K562 (cell line): ENCODE measurements around the gene COX6A1.

Source experiments
- BCOR ChIP-seq: fragments of 450-650 bp; IDR thresholded peaks from 2 replicates; pipeline ENCODE4 v1.6.1; 2016
- EGR1 ChIP-seq: fragments of 450-650 bp; conservative IDR thresholded peaks from 2 replicates; pipeline ENCODE4 v1.6.1; 2017; ENCODE audit warnings: mild to moderate bottlenecking
- HDAC6 ChIP-seq: IDR thresholded peaks from 2 replicates; pipeline ENCODE4 v1.6.1; 2012; ENCODE audit warnings: low read depth, mild to moderate bottlenecking, control low read depth, inconsistent platforms, low read length, moderate library complexity
- MAFF ChIP-seq: IDR thresholded peaks from 2 replicates; pipeline ENCODE4 v1.6.1; 2012; ENCODE audit warnings: low read length, improper control_type of control experiment
- POLR2A ChIP-seq: fragments of 450-650 bp; conservative IDR thresholded peaks from 2 replicates; pipeline ENCODE4 v1.6.1; 2016
- SETDB1 ChIP-seq: IDR thresholded peaks from one replicate; pipeline ENCODE4 v1.6.1; 2012; ENCODE audit warnings: low read length, control low read depth, inconsistent platforms
- SMC3 ChIP-seq: conservative IDR thresholded peaks from 2 replicates; pipeline ENCODE4 v1.6.1; 2011; ENCODE audit warnings: low read depth, low read length, improper control_type of control experiment; ENCODE audit not compliant: insufficient read depth
- SREBF2 ChIP-seq: sonication (generic); formaldehyde crosslinking; IDR thresholded peaks from 2 replicates; pipeline ENCODE4 v1.4.0; 2020; ENCODE audit warnings: mild to moderate bottlenecking, missing genetic modification reagents

- TF ChIP-seq SETDB1, result no peak
- TF ChIP-seq EGR1, result no peak
- no peak for TF ChIP-seq HDAC6
- no peak for TF ChIP-seq MAFF
- no peak for TF ChIP-seq SREBF2 (CRISPR knock-in tag)
- TF ChIP-seq SMC3, result no peak
- no peak for TF ChIP-seq POLR2A
- no peak for TF ChIP-seq BCOR
Measured at GRCh38 chr12:120465756-120466155, 27.8 kb downstream of the COX6A1 start.
